Type B pancreatic cell (in vitro differentiated cells): ENCODE data around the gene NUAK1. TPM values are rescaled to one million over a fixed set of nuclear protein-coding genes. Genes with fewer than 3 reads are reported as not detected.

Experiments
- DNase-seq: peaks from one replicate; pipeline ENCODE4 v3.0.0; 2021; ENCODE audit warnings: mixed read lengths; ENCODE audit not compliant: unreplicated experiment; ENCODE audit errors: extremely low spot score
- H3K27ac Mint-ChIP-seq: 2 replicates; pipeline ENCODE4 v1.8.0; 2021; ENCODE audit warnings: mild to moderate bottlenecking, mixed read lengths
- H3K27me3 Mint-ChIP-seq: 2 replicates; pipeline ENCODE4 v1.8.0; 2021; ENCODE audit warnings: mixed read lengths
- H3K36me3 Mint-ChIP-seq: 2 replicates; pipeline ENCODE4 v1.8.0; 2021; ENCODE audit warnings: mixed read lengths
- H3K4me1 Mint-ChIP-seq: one replicate; pipeline ENCODE4 v1.8.0; 2021; ENCODE audit warnings: mixed read lengths; ENCODE audit not compliant: unreplicated experiment
- H3K4me3 Mint-ChIP-seq: 2 replicates; pipeline ENCODE4 v1.8.0; 2021; ENCODE audit warnings: mild to moderate bottlenecking, mixed read lengths
- H3K9me3 Mint-ChIP-seq: 2 replicates; pipeline ENCODE4 v1.8.0; 2021; ENCODE audit warnings: mixed read lengths
- total RNA-seq: library from RNA; stranded (reverse); gene quantifications from 2 replicates; pipeline ENCODE4 v1.2.1, GENCODE V29; 2021; ENCODE audit warnings: low replicate concordance
- TF ChIP-seq, protein P1 (sequence below): fragments of 200-600 bp; sonication (generic); conservative IDR thresholded peaks from 2 replicates; pipeline ENCODE4 v1.5.0; 2021; ENCODE audit warnings: antibody characterized with exemption, mild to moderate bottlenecking

Gene NUAK1
- total RNA-seq, 1 donor from 2014 or later, result 8.1 TPM

DNA sequence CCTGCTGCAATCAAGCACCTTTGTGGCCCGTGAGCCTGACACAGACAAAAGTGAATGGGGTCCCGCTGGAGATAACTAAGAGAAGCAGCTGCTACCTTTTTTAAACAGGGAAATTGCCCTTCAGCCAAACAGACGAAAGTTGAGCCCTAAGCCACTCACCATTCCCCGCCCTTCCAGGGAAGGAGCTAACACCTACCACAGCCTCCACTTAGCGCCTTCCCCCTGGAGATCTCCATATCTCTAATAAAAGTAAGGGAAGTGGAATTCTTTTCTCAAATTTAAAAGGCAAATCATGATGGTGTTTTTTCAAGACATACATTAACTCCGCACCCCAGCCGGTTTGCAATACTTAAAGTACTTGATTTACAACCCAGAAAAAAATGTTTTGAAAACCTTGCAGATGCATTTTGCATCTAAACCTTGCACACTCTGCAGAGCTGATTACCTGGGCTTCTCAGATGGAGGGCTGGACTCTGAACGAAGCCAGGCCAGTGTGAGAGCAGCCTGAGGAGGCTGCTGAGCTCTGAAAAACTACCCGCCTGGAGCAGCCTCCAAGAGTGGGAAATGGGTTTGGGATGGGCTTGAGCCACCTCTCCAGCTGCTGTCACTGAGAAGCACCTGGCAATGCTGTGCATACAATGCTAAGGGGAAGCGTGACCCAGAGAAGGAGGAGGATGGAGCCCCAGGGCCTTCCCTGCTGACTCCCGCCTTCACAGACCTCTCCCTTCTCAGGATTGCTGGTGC is 10.0 kb downstream of the NUAK1 start:
- DNase-seq, result no peak
- Mint-ChIP-seq H3K27ac (peak overlapping the region; percentile 38), H3K36me3 (peaks cover 4% of the 10 kb centered on the region), H3K27me3 (peaks cover 24% of the 10 kb centered on the region), H3K4me1 (peaks cover 64% of the 10 kb centered on the region), H3K9me3 (no peaks in the 10 kb centered on the region), H3K4me3 (no peak overlapping the region)
- TF ChIP-seq, protein P1, sequence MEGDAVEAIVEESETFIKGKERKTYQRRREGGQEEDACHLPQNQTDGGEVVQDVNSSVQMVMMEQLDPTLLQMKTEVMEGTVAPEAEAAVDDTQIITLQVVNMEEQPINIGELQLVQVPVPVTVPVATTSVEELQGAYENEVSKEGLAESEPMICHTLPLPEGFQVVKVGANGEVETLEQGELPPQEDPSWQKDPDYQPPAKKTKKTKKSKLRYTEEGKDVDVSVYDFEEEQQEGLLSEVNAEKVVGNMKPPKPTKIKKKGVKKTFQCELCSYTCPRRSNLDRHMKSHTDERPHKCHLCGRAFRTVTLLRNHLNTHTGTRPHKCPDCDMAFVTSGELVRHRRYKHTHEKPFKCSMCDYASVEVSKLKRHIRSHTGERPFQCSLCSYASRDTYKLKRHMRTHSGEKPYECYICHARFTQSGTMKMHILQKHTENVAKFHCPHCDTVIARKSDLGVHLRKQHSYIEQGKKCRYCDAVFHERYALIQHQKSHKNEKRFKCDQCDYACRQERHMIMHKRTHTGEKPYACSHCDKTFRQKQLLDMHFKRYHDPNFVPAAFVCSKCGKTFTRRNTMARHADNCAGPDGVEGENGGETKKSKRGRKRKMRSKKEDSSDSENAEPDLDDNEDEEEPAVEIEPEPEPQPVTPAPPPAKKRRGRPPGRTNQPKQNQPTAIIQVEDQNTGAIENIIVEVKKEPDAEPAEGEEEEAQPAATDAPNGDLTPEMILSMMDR, result no peak

DNA sequence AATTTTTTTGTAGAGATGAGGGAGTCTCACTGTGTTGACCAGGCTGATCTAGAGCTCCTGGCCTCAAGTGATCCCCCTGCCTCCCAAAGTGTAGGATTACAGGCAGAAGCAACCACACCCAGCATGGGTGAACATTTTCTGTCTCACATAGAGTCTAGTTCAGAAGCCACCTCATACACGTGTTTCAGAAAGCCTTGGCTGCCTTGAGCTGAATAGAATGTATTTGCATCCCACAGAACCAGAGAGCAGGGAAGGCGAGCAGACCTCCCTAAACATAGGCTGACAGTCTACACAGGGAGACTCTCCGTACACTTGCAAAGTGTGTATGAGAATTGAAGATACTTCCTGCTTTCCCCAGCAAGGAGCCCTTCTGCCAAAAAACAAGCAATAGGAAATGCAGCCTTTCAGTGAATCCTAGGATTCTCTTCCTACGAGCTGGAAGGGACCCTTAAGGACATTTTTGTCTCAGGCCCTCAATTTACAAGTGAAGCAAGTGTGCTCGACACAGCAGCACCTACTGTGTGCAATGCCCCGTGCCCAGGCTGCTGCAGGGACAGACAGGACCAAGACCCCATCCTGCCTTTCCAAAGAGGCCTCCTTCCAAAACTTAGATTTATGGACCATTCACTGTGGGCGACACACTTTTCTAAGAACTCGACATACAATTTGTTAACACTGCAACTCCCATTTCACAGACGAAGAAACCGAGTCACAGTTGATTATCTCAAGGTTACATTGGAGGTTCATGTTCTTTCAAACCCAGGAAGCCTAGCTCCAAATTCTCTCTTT is 11.2 kb downstream of the NUAK1 start:
- DNase-seq, result no peak
- Mint-ChIP-seq H3K4me3 (no peak overlapping the region), H3K36me3 (peaks cover 4% of the 10 kb centered on the region), H3K4me1 (peaks cover 57% of the 10 kb centered on the region), H3K27me3 (peaks cover 17% of the 10 kb centered on the region), H3K27ac (no peak overlapping the region), H3K9me3 (no peaks in the 10 kb centered on the region)
- TF ChIP-seq, protein P1, result peak; percentile 17

DNA sequence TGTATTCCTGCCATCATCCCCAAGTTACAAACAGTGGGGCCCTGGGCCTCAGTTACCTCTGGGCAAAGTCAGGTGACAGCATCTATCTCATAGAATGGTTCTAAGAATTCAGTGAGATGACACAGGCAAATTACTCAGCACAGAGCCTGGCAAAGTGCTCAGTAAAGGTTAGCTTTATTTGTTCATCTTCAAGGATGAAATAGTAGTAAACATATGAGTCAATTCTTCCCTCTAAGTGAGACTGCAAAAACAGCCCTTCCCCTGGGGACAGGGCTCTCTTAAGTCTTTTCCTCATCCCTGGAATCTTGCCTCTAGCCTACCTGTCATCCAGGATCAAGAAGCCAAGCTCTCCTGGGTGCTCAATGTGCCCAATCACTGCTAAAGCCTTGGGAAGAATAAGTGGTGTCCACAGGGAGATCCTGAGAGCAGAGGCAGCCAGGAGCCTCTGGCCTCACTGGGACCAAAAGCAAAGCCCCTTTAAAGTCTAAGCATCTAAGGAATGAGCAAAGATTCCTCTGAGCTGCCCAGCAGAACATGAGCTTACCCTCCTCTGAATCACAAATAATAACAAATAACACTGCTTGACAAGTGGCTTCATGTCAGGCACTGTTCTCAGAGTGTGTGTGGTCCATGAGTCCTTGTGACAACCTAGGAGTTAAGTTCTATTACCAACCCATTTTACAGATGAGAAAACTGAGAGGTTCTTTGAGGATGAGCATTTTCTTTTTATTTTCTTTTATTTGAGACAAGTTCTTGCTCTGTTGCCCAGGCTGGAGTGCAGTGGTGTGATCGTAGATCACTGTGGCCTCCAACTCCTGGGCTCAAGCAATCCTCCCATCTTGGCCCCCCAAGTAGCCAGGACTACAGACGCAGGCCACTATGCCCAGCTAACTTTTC is 12.1 kb downstream of the NUAK1 start:
- Mint-ChIP-seq H3K4me1 (peaks cover 49% of the 10 kb centered on the region), H3K27ac (no peak overlapping the region), H3K9me3 (no peaks in the 10 kb centered on the region), H3K36me3 (peaks cover 4% of the 10 kb centered on the region), H3K27me3 (peaks cover 17% of the 10 kb centered on the region), H3K4me3 (no peak overlapping the region)
- TF ChIP-seq, protein P1, result no peak
- DNase-seq, result no peak

DNA sequence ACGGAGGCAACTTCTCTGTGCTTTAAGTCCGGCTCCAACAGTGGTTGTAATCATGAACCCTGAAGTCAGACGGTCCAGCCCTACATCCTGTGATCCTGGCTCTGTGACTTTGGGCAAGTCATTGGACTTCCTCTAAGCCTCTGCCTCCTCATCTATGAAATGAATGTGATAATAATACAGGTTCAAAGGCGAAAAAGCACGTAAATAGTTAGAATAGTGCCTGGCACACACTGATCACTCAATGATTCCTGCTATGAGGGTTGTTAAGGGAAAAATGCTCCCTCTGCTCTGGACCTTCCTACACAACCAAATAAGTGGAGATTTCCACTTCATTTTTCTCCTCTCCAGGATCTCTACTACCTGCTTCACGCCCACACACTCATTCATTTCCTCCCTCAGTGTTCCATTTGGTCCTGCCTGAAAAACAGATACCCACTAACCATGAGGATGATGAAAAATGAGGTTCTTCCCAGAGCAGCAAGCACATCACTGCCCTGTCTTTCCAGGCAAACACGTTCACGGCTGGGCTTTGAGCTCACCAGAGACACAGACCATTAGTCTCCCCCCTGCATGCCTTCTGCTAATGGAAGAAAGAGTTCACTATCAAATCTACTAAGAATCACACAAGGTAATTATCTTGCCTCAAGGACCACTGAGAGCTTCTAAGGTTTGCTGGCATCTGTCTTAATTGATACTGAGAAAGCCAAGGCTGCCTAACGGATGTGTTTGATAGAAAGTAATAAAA is 13.2 kb downstream of the NUAK1 start:
- Mint-ChIP-seq H3K27ac (no peak overlapping the region), H3K36me3 (no peaks in the 10 kb centered on the region), H3K4me3 (no peak overlapping the region)

More for the DNA sequence above, 13.2 kb downstream of the NUAK1 start:
- TF ChIP-seq, protein P1, result no peak
- Mint-ChIP-seq H3K9me3 (no peaks in the 10 kb centered on the region), H3K27me3 (peaks cover 15% of the 10 kb centered on the region), H3K4me1 (peaks cover 41% of the 10 kb centered on the region)
- no peak for DNase-seq
